HG03135 (cell line): Measurements from ENCODE around the gene TRIM64C.
"Not testable (repeated sequence)": the region's sequence is repeated elsewhere in the genome, so short reads cannot be mapped to it uniquely, and the experiment has no call there.

Experiments
- ATAC-seq: cut with Tn5 transposase; IDR thresholded peaks from one replicate; pipeline ENCODE4 v1.9.1; 2021; ENCODE audit warnings: mild to moderate bottlenecking, moderate library complexity; ENCODE audit not compliant: unreplicated experiment

The TRIM64C gene

GRCh38 chr11:49059012-49059411, at the start of gene TRIM64C:
Gene TRIM64C, minus strand, starts transcription at chr11:49059112. Its CDS starts 0 bp downstream, at chr11:49059112.
- ATAC-seq: not testable (repeated sequence)

DNA sequence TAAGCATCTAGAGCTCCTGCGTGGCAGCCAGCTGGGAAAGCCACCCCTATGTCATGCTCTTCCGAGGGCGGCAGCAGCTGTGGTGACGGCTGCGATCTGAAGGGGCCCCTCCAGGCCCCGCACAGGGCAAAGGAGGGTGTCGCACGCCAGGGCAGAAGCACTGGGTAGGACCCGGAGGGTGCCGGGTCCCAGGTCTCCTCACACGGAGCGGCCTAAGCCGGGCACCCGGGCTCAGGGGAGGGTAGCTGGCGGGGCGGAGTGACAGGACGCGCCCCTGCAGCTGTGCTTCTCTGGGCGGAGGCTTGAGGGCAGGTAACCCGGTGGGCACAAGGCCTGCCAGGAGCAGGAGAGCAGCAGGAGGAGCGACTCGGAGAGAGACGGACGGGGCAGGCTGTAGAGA, 43.4 kb upstream of the TRIM64C start:
- not testable (repeated sequence) for ATAC-seq

GRCh38 chr11:49069897-49070296, 11.0 kb upstream of the TRIM64C start:
- not testable (repeated sequence) for ATAC-seq

DNA sequence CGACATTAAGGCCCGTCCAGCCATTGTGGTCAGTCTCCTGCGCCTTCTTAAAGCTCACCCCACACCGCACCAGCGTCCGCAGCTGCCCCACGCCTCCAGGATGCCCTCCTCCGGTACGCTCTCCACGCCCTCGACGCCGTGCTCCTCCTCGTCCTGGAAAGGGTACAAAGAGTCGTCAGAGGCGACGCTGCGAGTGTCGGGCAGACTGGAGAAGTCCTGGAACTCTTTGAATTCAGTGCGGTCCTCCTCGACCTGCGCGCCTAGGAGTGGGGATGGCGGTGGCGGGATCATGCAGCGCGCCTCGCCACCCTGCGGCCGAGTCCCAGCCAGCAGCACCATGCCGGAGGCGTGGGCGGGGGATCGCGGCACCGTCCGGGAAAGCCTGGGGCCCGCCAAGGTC, 9.1 kb downstream of the TRIM64C start:
- ATAC-seq: not testable (repeated sequence)

DNA sequence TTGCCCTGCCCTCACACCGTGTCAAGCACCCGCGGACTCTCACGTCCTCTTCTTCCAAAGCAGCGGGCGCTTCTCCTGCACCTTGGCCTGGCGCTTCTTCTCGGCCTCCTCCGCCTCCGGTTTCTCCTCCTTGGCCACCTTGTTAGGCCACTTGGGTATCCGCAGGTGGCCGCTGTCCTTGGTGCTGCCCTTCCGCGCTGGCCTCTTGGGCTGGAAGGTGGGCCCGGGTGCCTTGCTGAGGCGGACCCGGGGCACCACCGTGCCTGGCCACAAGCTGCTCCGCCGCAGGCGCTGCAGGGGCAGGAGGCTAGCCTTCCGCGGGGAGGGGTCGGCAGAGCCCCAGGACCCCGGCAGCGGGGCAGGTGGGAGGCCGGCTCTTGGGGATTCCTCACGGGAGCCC, 10.7 kb downstream of the TRIM64C start:
- ATAC-seq: not testable (repeated sequence)

- not testable (repeated sequence) for ATAC-seq
These were observed 30.4 kb downstream of the TRIM64C start, which contains the start of gene TRIM49B for GRCh38 chr11:49028523-49028922. Gene TRIM49B, plus strand, starts transcription at chr11:49028823. Its CDS starts 2,777 bp downstream, at chr11:49031600.
